ENCODE data around the gene CENPA. TPM values are rescaled to one million over a fixed set of nuclear protein-coding genes. Genes with fewer than 3 reads are reported as not detected.

CENPA gene
- polyA plus RNA-seq, 1 of the 3 experiments (the other 2 are of a cell fraction): 19.5 TPM

- CTCF ChIA-PET: interaction anchor here (1.1 to 19.4 kb wide), 4 partner anchors 76 to 171 kb away, joined by 3 to 779 read pairs (median 532); no protein-coding TSS in a partner anchor
- DNase-seq: peak; percentile 54
- Histone ChIP-seq H3K4me1 (ENCODE audit: control insufficient read depth in 1 of 2, insufficient read depth in 2 of 2, low read depth in 1 of 2, low read length in 1 of 2) (peaks cover 0 to 1% of the 10 kb centered on the region in 2 experiments; a peak in 1 of 4 replicates), H3K4me3 (ENCODE audit: low read depth in 2 of 2, low read length in 1 of 2) (no peak overlapping the region), H3K4me2 (no peak overlapping the region), H2AFZ (ENCODE audit: low read depth) (no peak overlapping the region), H3K9me3 (no peaks in the 10 kb centered on the region), H3K27ac (ENCODE audit: low read depth in 2 of 2, low read length in 1 of 2) (no peak overlapping the region), H3K9ac (no peak overlapping the region), H3K27me3 (ENCODE audit: insufficient read depth) (peaks cover 52% of the 10 kb centered on the region), H3F3A (replicated peaks; ENCODE audit: insufficient read depth) (no peaks in the 10 kb centered on the region), H4K20me1 (ENCODE audit: insufficient read depth) (no peaks in the 10 kb centered on the region), H3K36me3 (replicated peaks in 1 of 2; ENCODE audit: control insufficient read depth in 1 of 2, insufficient read depth in 2 of 2, low read length in 1 of 2) (no peaks in the 10 kb centered on the region), H3K9me2 (no peaks in the 10 kb centered on the region), H3K79me2 (ENCODE audit: insufficient read depth) (no peaks in the 10 kb centered on the region)
- TF ChIP-seq JUND (IDR thresholded peaks at IDR 0.05) (no peak), RCOR1 (IDR thresholded peaks at IDR 0.05; ENCODE audit: low read length) (no peak), CHD2 (IDR thresholded peaks at IDR 0.05; ENCODE audit: low read length, partially characterized antibody) (no peak), SIN3A (IDR thresholded peaks at IDR 0.05; ENCODE audit: borderline replicate concordance, low read depth, low read length) (no peak), USF1 (IDR thresholded peaks at IDR 0.05; ENCODE audit: borderline replicate concordance, low read depth) (no peak), SMC3 (IDR thresholded peaks at IDR 0.05; ENCODE audit: low read depth, low read length) (peak; percentile 16; the same call in 1 of the 2 replicates), RAD21 (IDR thresholded peaks at IDR 0.05; ENCODE audit: low read length) (peak; percentile 40), TAF1 (IDR thresholded peaks at IDR 0.05; ENCODE audit: borderline replicate concordance, low read depth, low read length) (no peak), GATA2 (CRISPR knock-in tag; IDR thresholded peaks at IDR 0.05) (no peak), CTCF (IDR thresholded peaks at IDR 0.05) (peak; percentile 14; the same call in 1 of the 2 replicates)
- 73% methylated on average over 4 of the region's 4 CpGs for WGBS (ENCODE audit: low lambda C conversion rate)
- POLR2A ChIA-PET: no interaction called here
Observed at GRCh38 chr2:26840937-26841610, 55.2 kb downstream of the CENPA start.

- 20% methylated on average over 4 of the region's 4 CpGs for WGBS (ENCODE audit: low lambda C conversion rate)
- H3K9ac ChIP-seq: no peak overlapping the region
- H3K4me2 ChIP-seq: no peak overlapping the region
- peaks cover 0 to 11% of the 10 kb centered on the region in 2 experiments; a peak in 1 of 4 replicates for H3K4me1 ChIP-seq (ENCODE audit: control insufficient read depth in 1 of 2, insufficient read depth in 2 of 2, low read depth in 1 of 2, low read length in 1 of 2)
- H3K9me3 ChIP-seq: no peaks in the 10 kb centered on the region
- no peak overlapping the region for H3K4me3 ChIP-seq (ENCODE audit: low read depth in 2 of 2, low read length in 1 of 2)
- no peak for DNase-seq
- H3K27me3 ChIP-seq (ENCODE audit: insufficient read depth): peaks cover 66% of the 10 kb centered on the region
- H3K27ac ChIP-seq (ENCODE audit: low read depth in 2 of 2, low read length in 1 of 2): no peak overlapping the region
- no peaks in the 10 kb centered on the region for H3K36me3 ChIP-seq (replicated peaks in 1 of 2; ENCODE audit: control insufficient read depth in 1 of 2, insufficient read depth in 2 of 2, low read length in 1 of 2)
- ChIA-PET POLR2A (no interaction called here), CTCF (interaction anchor here (0.6 to 19.4 kb wide), 5 partner anchors 74 to 247 kb away, joined by 3 to 779 read pairs (median 388); no protein-coding TSS in a partner anchor)
- no peaks in the 10 kb centered on the region for H4K20me1 ChIP-seq (ENCODE audit: insufficient read depth)
- H3K9me2 ChIP-seq: no peaks in the 10 kb centered on the region
- H2AFZ ChIP-seq (ENCODE audit: low read depth): no peak overlapping the region
- no peaks in the 10 kb centered on the region for H3K79me2 ChIP-seq (ENCODE audit: insufficient read depth)
- peaks cover 4% of the 10 kb centered on the region for H3F3A ChIP-seq (replicated peaks; ENCODE audit: insufficient read depth)
- TF ChIP-seq NFIC (IDR thresholded peaks at IDR 0.05; ENCODE audit: borderline replicate concordance) (no peak), NRF1 (IDR thresholded peaks at IDR 0.05; ENCODE audit: low read depth, low read length) (no peak), EZH2phosphoT487 (IDR thresholded peaks at IDR 0.05; ENCODE audit: borderline replicate concordance, low read depth) (no peak), RCOR1 (IDR thresholded peaks at IDR 0.05; ENCODE audit: low read length) (no peak), TCF12 (IDR thresholded peaks at IDR 0.05) (no peak), RXRA (IDR thresholded peaks at IDR 0.05; ENCODE audit: borderline replicate concordance, low read depth) (no peak), GABPA (IDR thresholded peaks at IDR 0.05; ENCODE audit: low read depth) (no peak), MAX (IDR thresholded peaks at IDR 0.05; ENCODE audit: low read depth) (no peak), TAF1 (IDR thresholded peaks at IDR 0.05; ENCODE audit: borderline replicate concordance, low read depth, low read length) (no peak), USF1 (IDR thresholded peaks at IDR 0.05; ENCODE audit: borderline replicate concordance, low read depth) (no peak), FOXJ3 (CRISPR knock-in tag; IDR thresholded peaks at IDR 0.05) (no peak), TEAD4 (IDR thresholded peaks at IDR 0.05; ENCODE audit: borderline replicate concordance, insufficient read depth) (no peak), ELF1 (IDR thresholded peaks at IDR 0.05) (no peak), IRF3 (IDR thresholded peaks at IDR 0.05; ENCODE audit: low read depth, low read length) (no peak)
Observed at GRCh38 chr2:26843041-26843440, 57.2 kb downstream of the CENPA start.

Data from SK-N-SH (cell line).